Stimulated activated CD4-positive, alpha-beta T cell treated with anti-CD3 and anti-CD28 coated beads, Interleukin-15, amount 100 ng/mL, for 1 hour (primary cell): ENCODE results near the gene SLC19A3.
"Not testable (repeated sequence)": the region's sequence is repeated elsewhere in the genome, so short reads cannot be mapped to it uniquely, and the experiment has no call there.

Experiments used
- DNase-seq, 2 donors: peaks; one replicate each; pipeline ENCODE4 v3.0.0-alpha.2; 2020; ENCODE audit warnings: low read depth in 1 of 2, low spot score in 1 of 2

The SLC19A3 gene

GRCh38 chr2:227717687-227718567 lies at the start of gene SLC19A3:
SLC19A3 (minus strand) TSS chr2:227718028; CDS start chr2:227702318, 15,710 bp downstream.
- no peak for DNase-seq

- DNase-seq: peak; percentile 15 to 41
These were observed 48.6 kb upstream of the SLC19A3 start for GRCh38 chr2:227766373-227766883.

- no peak for DNase-seq
These were observed 48.1 kb upstream of the SLC19A3 start for GRCh38 chr2:227765788-227766372.

GRCh38 chr2:227761740-227762476 lies 44.1 kb upstream of the SLC19A3 start:
- DNase-seq: no peak

GRCh38 chr2:227759411-227760118 lies 41.7 kb upstream of the SLC19A3 start:
- no peak for DNase-seq

GRCh38 chr2:227756261-227756660 lies 38.4 kb upstream of the SLC19A3 start:
- not testable (repeated sequence) for DNase-seq

- no peak for DNase-seq
These were observed 30.3 kb upstream of the SLC19A3 start for GRCh38 chr2:227748079-227748478.

- no peak for DNase-seq
These were observed 27.8 kb upstream of the SLC19A3 start, which contains the start of gene SCYGR8 for GRCh38 chr2:227745594-227745993. SCYGR8 (plus strand) TSS chr2:227745894; CDS start chr2:227745894, 0 bp downstream.

- not testable (repeated sequence) for DNase-seq
These were observed 22.9 kb upstream of the SLC19A3 start for GRCh38 chr2:227740705-227741104.

GRCh38 chr2:227739351-227739750 lies 21.5 kb upstream of the SLC19A3 start:
- DNase-seq: no peak

GRCh38 chr2:227728035-227728434 lies 10.2 kb upstream of the SLC19A3 start, which contains the start of gene SCYGR7:
SCYGR7 (plus strand) TSS chr2:227728335; CDS start chr2:227728335, 0 bp downstream.
- DNase-seq: no peak

- no peak for DNase-seq
These were observed 6.7 kb upstream of the SLC19A3 start, which contains the start of gene SCYGR6 for GRCh38 chr2:227724394-227725039. SCYGR6 (minus strand) TSS chr2:227724757; CDS start chr2:227724757, 0 bp downstream.

- not testable (repeated sequence) for DNase-seq
These were observed 5.0 kb upstream of the SLC19A3 start for GRCh38 chr2:227722821-227723220.

GRCh38 chr2:227720680-227721079 lies 2.9 kb upstream of the SLC19A3 start:
- no peak for DNase-seq

GRCh38 chr2:227719641-227720040 lies 1.8 kb upstream of the SLC19A3 start:
- no peak for DNase-seq

GRCh38 chr2:227716501-227716900 lies 1.3 kb downstream of the SLC19A3 start:
- no peak for DNase-seq

GRCh38 chr2:227713291-227713690 lies 4.5 kb downstream of the SLC19A3 start:
- no peak for DNase-seq

GRCh38 chr2:227710986-227711385 lies 6.8 kb downstream of the SLC19A3 start:
- DNase-seq: no peak

- DNase-seq: no peak
These were observed 10.4 kb downstream of the SLC19A3 start for GRCh38 chr2:227707390-227707789.

- no peak for DNase-seq
These were observed 11.0 kb downstream of the SLC19A3 start for GRCh38 chr2:227706859-227707258.
